CD14-positive monocyte (primary cell): Measurements from ENCODE around the gene HSF2BP. TPM values are rescaled to one million over a fixed set of nuclear protein-coding genes. Genes with fewer than 3 reads are reported as not detected.

Source experiments
- DNase-seq, 3 donors: peaks; one replicate each; pipeline ENCODE4 v3.0.0-alpha.2; 2011 to 2022
- H2AFZ ChIP-seq: 2 replicates; pipeline ENCODE4 v1.6.0; 2012; ENCODE audit warnings: mild to moderate bottlenecking, low read depth, low read length, inconsistent platforms; ENCODE audit not compliant: insufficient read depth, poor library complexity, severe bottlenecking
- H3K27ac ChIP-seq, 2 donors: 1 replicate in 1 of 2; 2 replicates in 1 of 2; pipeline ENCODE4 v1.5.1; 2012 to 2013; ENCODE audit warnings: low read length in 2 of 2, control low read depth in 1 of 2, inconsistent platforms in 1 of 2, low read depth in 1 of 2, mild to moderate bottlenecking in 1 of 2
- H3K27me3 ChIP-seq, 2 donors: one replicate each; pipeline versions ENCODE4 v1.6.0 to v1.6.1; 2011 to 2013; ENCODE audit warnings: low read length in 2 of 2; ENCODE audit not compliant: control insufficient read depth in 2 of 2, insufficient read depth in 2 of 2
- H3K36me3 ChIP-seq, 2 donors: replicated peaks in 1 of 2; 1 replicate in 1 of 2; 2 replicates in 1 of 2; pipeline versions ENCODE4 v1.5.1 to v1.6.1; 2012 to 2013; ENCODE audit warnings: low read length in 2 of 2, control low read depth in 1 of 2, inconsistent platforms in 1 of 2, mild to moderate bottlenecking in 1 of 2; ENCODE audit not compliant: insufficient read depth in 2 of 2, control insufficient read depth in 1 of 2
- H3K4me1 ChIP-seq, 2 donors: 1 replicate in 1 of 2; 2 replicates in 1 of 2; pipeline versions ENCODE4 v1.5.1 to v1.6.1; 2012 to 2013; ENCODE audit warnings: low read length in 2 of 2, control low read depth in 1 of 2, inconsistent platforms in 1 of 2, mild to moderate bottlenecking in 1 of 2, moderate library complexity in 1 of 2; ENCODE audit not compliant: insufficient read depth in 2 of 2, control insufficient read depth in 1 of 2
- H3K4me2 ChIP-seq: replicated peaks from 2 replicates; pipeline ENCODE3; 2012; ENCODE audit warnings: low read length, moderate library complexity, mild to moderate bottlenecking; ENCODE audit not compliant: poor library complexity, severe bottlenecking; ENCODE audit errors: extremely low read depth
- H3K4me3 ChIP-seq, 3 experiments: fragments of 200-600 bp in 1 of 3; sonication (generic) in 1 of 3; replicated peaks in 1 of 3; 1 replicate in 2 of 3; 2 replicates in 1 of 3; pipeline ENCODE4 v1.5.1; 2011 to 2013; ENCODE audit warnings: low read length in 3 of 3, mild to moderate bottlenecking in 3 of 3, control low read depth in 2 of 3, low read depth in 2 of 3, inconsistent platforms in 1 of 3, moderate library complexity in 1 of 3
- H3K79me2 ChIP-seq: 2 replicates; pipeline ENCODE4 v1.6.0; 2012; ENCODE audit warnings: mild to moderate bottlenecking, control low read depth, inconsistent platforms, low read length, moderate library complexity; ENCODE audit not compliant: insufficient read depth
- H3K9ac ChIP-seq: 2 replicates; pipeline ENCODE4 v1.6.0; 2017; ENCODE audit warnings: low read length, mild to moderate bottlenecking; ENCODE audit not compliant: insufficient read depth, poor library complexity, severe bottlenecking
- H3K9me3 ChIP-seq, 2 donors: replicated peaks in 1 of 2; 1 replicate in 1 of 2; 2 replicates in 1 of 2; pipeline versions ENCODE4 v1.5.1 to v1.6.1; 2012 to 2013; ENCODE audit warnings: low read length in 2 of 2, control low read depth in 1 of 2; ENCODE audit not compliant: control insufficient read depth in 1 of 2, insufficient read depth in 1 of 2
- H4K20me1 ChIP-seq: 2 replicates; pipeline ENCODE4 v1.6.0; 2012; ENCODE audit warnings: mild to moderate bottlenecking, low read length, control low read depth, moderate library complexity; ENCODE audit not compliant: insufficient read depth
- H3K27ac Mint-ChIP-seq, 7 donors: one replicate each; pipeline ENCODE4 v1.8.0; 2020; ENCODE audit warnings: mild to moderate bottlenecking in 7 of 7, mixed read lengths in 7 of 7, moderate library complexity in 6 of 7, inconsistent platforms in 2 of 7
- H3K27me3 Mint-ChIP-seq, 3 donors: one replicate each; pipeline ENCODE4 v1.8.0; 2021 to 2022; ENCODE audit warnings: low read depth in 3 of 3, mild to moderate bottlenecking in 3 of 3, mixed read lengths in 3 of 3, moderate library complexity in 3 of 3, inconsistent platforms in 1 of 3
- H3K36me3 Mint-ChIP-seq, 2 donors: one replicate each; pipeline ENCODE4 v1.8.0; 2020; ENCODE audit warnings: mixed read lengths in 2 of 2, inconsistent platforms in 1 of 2, mild to moderate bottlenecking in 1 of 2
- H3K4me1 Mint-ChIP-seq: one replicate; pipeline ENCODE4 v1.8.0; 2020; ENCODE audit warnings: mild to moderate bottlenecking, mixed read lengths
- H3K4me3 Mint-ChIP-seq, 2 donors: one replicate each; pipeline ENCODE4 v1.8.0; 2020; ENCODE audit warnings: mild to moderate bottlenecking in 2 of 2, mixed read lengths in 2 of 2, moderate library complexity in 1 of 2
- H3K9me3 Mint-ChIP-seq, 7 donors: one replicate each; pipeline ENCODE4 v1.8.0; 2020 to 2022; ENCODE audit warnings: mixed read lengths in 7 of 7, mild to moderate bottlenecking in 6 of 7, moderate library complexity in 6 of 7, inconsistent platforms in 2 of 7
- CTCF ChIP-seq: fragments of 200-600 bp; IDR thresholded peaks from one replicate; pipeline ENCODE4 v1.8.0; 2022; ENCODE audit warnings: antibody characterized with exemption, mild to moderate bottlenecking
- WGBS: methylation state at CpG from one replicate; pipeline ENCODE4 v1.1.5; 2013; ENCODE audit warnings: missing lambda C conversion rate; ENCODE audit not compliant: insufficient coverage; 5-methylcytosine and 5-hydroxymethylcytosine counted together
- intact Hi-C, 2 donors: fragments of 100-400 bp; cut with micrococcal nuclease; formaldehyde crosslinking; loops; one replicate each; pipeline versions ENCODE4 v1.15.0 to v1.15.1; 2023
- polyA plus RNA-seq, 3 donors: library from polyadenylated mRNA; depleted of rRNA in 1 of 3; unstranded in 2 of 3; stranded (reverse) in 1 of 3; fragments of 300-500 nt in 2 of 3; fragments of >200 nt in 1 of 3; fragmentation: Illumina TruSeq in 2 of 3; gene quantifications; 1 replicate in 2 of 3; 2 replicates in 1 of 3; pipeline ENCODE4 v1.2.3, GENCODE V29; 2012 to 2021

The HSF2BP gene
- polyA plus RNA-seq, 3 donors: 0.20 TPM; not detected in 2

GRCh38 chr21:43697758-43698643 is 38.7 kb upstream of the HSF2BP start:
- no peaks in the 10 kb centered on the region for H3K79me2 ChIP-seq
- intact Hi-C loops: no loop called here
- H3K9ac ChIP-seq: no peak overlapping the region
- no peak for DNase-seq
- H2AFZ ChIP-seq: no peak overlapping the region
- no peak overlapping the region for H3K4me3 ChIP-seq
- Mint-ChIP-seq H3K9me3 (peaks cover 0 to 2% (median 0%) of the 10 kb centered on the region in 7 donors), H3K36me3 (peaks cover 28 to 37% of the 10 kb centered on the region in 2 donors), H3K27ac (peak overlapping the region in 1 of 7 donors; percentile 47), H3K27me3 (peaks cover 2 to 8% (median 7%) of the 10 kb centered on the region in 3 donors), H3K4me1 (peaks cover 10% of the 10 kb centered on the region), H3K4me3 (no peak overlapping the region)
- H3K27ac ChIP-seq: no peak overlapping the region
- H3K36me3 ChIP-seq: peaks cover 19 to 35% of the 10 kb centered on the region in 2 donors
- H4K20me1 ChIP-seq: no peaks in the 10 kb centered on the region
- WGBS: 83% methylated on average over 6 of the region's 11 CpGs
- peaks cover 0 to 4% of the 10 kb centered on the region in 2 donors for H3K27me3 ChIP-seq
- peaks cover 8 to 9% of the 10 kb centered on the region in 2 donors for H3K4me1 ChIP-seq
- no peak for TF ChIP-seq CTCF
- no peak overlapping the region for H3K4me2 ChIP-seq
- H3K9me3 ChIP-seq: no peaks in the 10 kb centered on the region

- WGBS: 95% methylated on average over 9 of the region's 17 CpGs
- Histone ChIP-seq H3K36me3 (peaks cover 33 to 52% of the 10 kb centered on the region in 2 donors), H3K9me3 (no peaks in the 10 kb centered on the region), H3K4me2 (no peak overlapping the region), H3K4me3 (no peak overlapping the region), H3K9ac (no peak overlapping the region), H4K20me1 (no peaks in the 10 kb centered on the region), H2AFZ (no peak overlapping the region), H3K4me1 (no peaks in the 10 kb centered on the region), H3K27ac (no peak overlapping the region), H3K27me3 (no peaks in the 10 kb centered on the region), H3K79me2 (no peaks in the 10 kb centered on the region)
- H3K9me3 Mint-ChIP-seq: peaks cover 0 to 2% (median 0%) of the 10 kb centered on the region in 7 donors
- H3K36me3 Mint-ChIP-seq: peaks cover 41 to 51% of the 10 kb centered on the region in 2 donors
- no peak for TF ChIP-seq CTCF
- H3K27ac Mint-ChIP-seq: no peak overlapping the region
- intact Hi-C loops: no loop called here
- H3K4me3 Mint-ChIP-seq: no peak overlapping the region
- no peak for DNase-seq
- H3K4me1 Mint-ChIP-seq: peaks cover 5% of the 10 kb centered on the region
- peaks cover 0 to 4% (median 2%) of the 10 kb centered on the region in 3 donors for H3K27me3 Mint-ChIP-seq
Observed at GRCh38 chr21:43696214-43696613, 36.9 kb upstream of the HSF2BP start.
